ENCODE measurements around the gene RAD18. TPM values are rescaled to one million over a fixed set of nuclear protein-coding genes. Genes with fewer than 3 reads are reported as not detected.

Gene RAD18
- polyA plus RNA-seq, 3 donors = 1.9 to 6.9 (median 5.1) TPM

DNA sequence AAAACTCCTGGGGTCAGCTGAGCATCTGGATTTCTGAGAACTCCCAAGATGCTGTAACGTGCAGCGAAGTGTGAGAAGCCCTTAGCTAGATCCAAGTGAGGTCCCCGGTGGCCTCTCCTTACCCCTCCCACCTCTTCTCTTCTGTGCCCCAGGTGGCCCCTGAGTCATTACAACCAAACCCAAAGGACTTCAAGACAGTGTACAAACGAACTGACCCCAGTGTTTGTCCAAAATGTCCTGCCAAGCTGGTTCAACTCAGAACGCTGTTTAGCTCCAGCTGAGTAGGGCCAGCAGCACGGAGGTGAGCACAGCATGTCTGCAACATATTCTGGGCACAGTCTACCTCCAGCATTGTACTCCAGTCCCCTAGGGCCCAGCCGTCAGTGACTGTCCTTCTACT, 119.9 kb downstream of the RAD18 start:
- TF ChIP-seq, protein P1, sequence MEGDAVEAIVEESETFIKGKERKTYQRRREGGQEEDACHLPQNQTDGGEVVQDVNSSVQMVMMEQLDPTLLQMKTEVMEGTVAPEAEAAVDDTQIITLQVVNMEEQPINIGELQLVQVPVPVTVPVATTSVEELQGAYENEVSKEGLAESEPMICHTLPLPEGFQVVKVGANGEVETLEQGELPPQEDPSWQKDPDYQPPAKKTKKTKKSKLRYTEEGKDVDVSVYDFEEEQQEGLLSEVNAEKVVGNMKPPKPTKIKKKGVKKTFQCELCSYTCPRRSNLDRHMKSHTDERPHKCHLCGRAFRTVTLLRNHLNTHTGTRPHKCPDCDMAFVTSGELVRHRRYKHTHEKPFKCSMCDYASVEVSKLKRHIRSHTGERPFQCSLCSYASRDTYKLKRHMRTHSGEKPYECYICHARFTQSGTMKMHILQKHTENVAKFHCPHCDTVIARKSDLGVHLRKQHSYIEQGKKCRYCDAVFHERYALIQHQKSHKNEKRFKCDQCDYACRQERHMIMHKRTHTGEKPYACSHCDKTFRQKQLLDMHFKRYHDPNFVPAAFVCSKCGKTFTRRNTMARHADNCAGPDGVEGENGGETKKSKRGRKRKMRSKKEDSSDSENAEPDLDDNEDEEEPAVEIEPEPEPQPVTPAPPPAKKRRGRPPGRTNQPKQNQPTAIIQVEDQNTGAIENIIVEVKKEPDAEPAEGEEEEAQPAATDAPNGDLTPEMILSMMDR (IDR thresholded peaks at IDR 0.05) = no peak
- 95% methylated on average over 6 of the region's 7 CpGs for WGBS (ENCODE audit: insufficient coverage)
- H3K4me2 ChIP-seq (replicated peaks; ENCODE audit: extremely low read depth, low read length, poor library complexity, severe bottlenecking) = no peak overlapping the region
- intact Hi-C loops (cut with micrococcal nuclease) = no loop called here
- no peaks in the 10 kb centered on the region for H3K4me1 ChIP-seq (ENCODE audit: control insufficient read depth in 1 of 2, insufficient read depth in 2 of 2, low read length in 2 of 2)
- no peaks in the 10 kb centered on the region for H4K20me1 ChIP-seq (ENCODE audit: insufficient read depth, low read length)
- H3K27me3 Mint-ChIP-seq (ENCODE audit: low read depth in 3 of 3) = no peaks in the 10 kb centered on the region
- no peak overlapping the region for H3K4me3 ChIP-seq (replicated peaks in 1 of 3; ENCODE audit: low read depth in 2 of 3, low read length in 3 of 3)
- no peaks in the 10 kb centered on the region for H3K36me3 ChIP-seq (replicated peaks in 1 of 2; ENCODE audit: control insufficient read depth in 1 of 2, insufficient read depth in 2 of 2, low read length in 2 of 2)
- no peaks in the 10 kb centered on the region for H3K4me1 Mint-ChIP-seq
- no peak overlapping the region for H2AFZ ChIP-seq (ENCODE audit: insufficient read depth, low read depth, low read length, poor library complexity, severe bottlenecking)
- DNase-seq = no peak
- H3K9me3 Mint-ChIP-seq = no peaks in the 10 kb centered on the region
- no peak overlapping the region for H3K27ac Mint-ChIP-seq
- no peaks in the 10 kb centered on the region for H3K79me2 ChIP-seq (ENCODE audit: insufficient read depth, low read length)
- H3K27me3 ChIP-seq (ENCODE audit: control insufficient read depth in 2 of 2, insufficient read depth in 2 of 2, low read length in 2 of 2) = no peaks in the 10 kb centered on the region
- H3K36me3 Mint-ChIP-seq = no peaks in the 10 kb centered on the region
- no peak overlapping the region for H3K9ac ChIP-seq (ENCODE audit: insufficient read depth, low read length, poor library complexity, severe bottlenecking)
- H3K27ac ChIP-seq (ENCODE audit: low read depth in 1 of 2, low read length in 2 of 2) = no peak overlapping the region
- no peaks in the 10 kb centered on the region for H3K9me3 ChIP-seq (replicated peaks in 1 of 2; ENCODE audit: control insufficient read depth in 1 of 2, insufficient read depth in 1 of 2, low read length in 2 of 2)
- H3K4me3 Mint-ChIP-seq = no peak overlapping the region

DNA sequence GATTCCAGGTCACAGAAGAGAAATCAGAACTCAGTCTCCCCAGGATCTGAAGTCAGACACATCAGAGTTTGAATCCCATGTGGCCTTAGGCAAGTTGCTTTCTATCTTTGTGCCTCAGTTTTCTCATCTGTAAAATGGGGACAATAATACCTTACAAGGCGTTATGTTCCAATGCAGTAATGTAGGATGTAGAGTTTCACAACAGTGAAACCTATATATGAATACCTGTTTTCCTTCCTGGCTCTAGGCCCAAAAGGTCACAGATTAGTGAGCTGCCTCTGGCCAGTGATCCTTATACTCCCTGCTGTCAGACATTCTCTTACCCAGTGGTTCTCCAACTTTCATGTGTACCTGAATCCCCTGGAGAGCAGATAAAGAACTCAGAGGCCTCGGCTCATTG, 121.0 kb downstream of the RAD18 start:
- no peak overlapping the region for H3K4me3 ChIP-seq (replicated peaks in 1 of 3; ENCODE audit: low read depth in 2 of 3, low read length in 3 of 3)

More for the DNA sequence above, 121.0 kb downstream of the RAD18 start:
- no peaks in the 10 kb centered on the region for H3K27me3 ChIP-seq (ENCODE audit: control insufficient read depth in 2 of 2, insufficient read depth in 2 of 2, low read length in 2 of 2)
- Mint-ChIP-seq H3K4me1 (no peaks in the 10 kb centered on the region), H3K9me3 (no peaks in the 10 kb centered on the region), H3K27me3 (ENCODE audit: low read depth in 3 of 3) (no peaks in the 10 kb centered on the region), H3K36me3 (no peaks in the 10 kb centered on the region), H3K4me3 (no peak overlapping the region), H3K27ac (no peak overlapping the region)
- no peaks in the 10 kb centered on the region for H3K79me2 ChIP-seq (ENCODE audit: insufficient read depth, low read length)
- intact Hi-C loops (cut with micrococcal nuclease) = no loop called here
- H3K9ac ChIP-seq (ENCODE audit: insufficient read depth, low read length, poor library complexity, severe bottlenecking) = no peak overlapping the region
- H3K36me3 ChIP-seq (replicated peaks in 1 of 2; ENCODE audit: control insufficient read depth in 1 of 2, insufficient read depth in 2 of 2, low read length in 2 of 2) = no peaks in the 10 kb centered on the region
- no peak for DNase-seq
- no peaks in the 10 kb centered on the region for H4K20me1 ChIP-seq (ENCODE audit: insufficient read depth, low read length)
- no CpG with 5 or more reads among the region's 2 CpGs for WGBS (ENCODE audit: insufficient coverage)
- no peaks in the 10 kb centered on the region for H3K9me3 ChIP-seq (replicated peaks in 1 of 2; ENCODE audit: control insufficient read depth in 1 of 2, insufficient read depth in 1 of 2, low read length in 2 of 2)
- H3K27ac ChIP-seq (ENCODE audit: low read depth in 1 of 2, low read length in 2 of 2) = no peak overlapping the region
- no peak overlapping the region for H3K4me2 ChIP-seq (replicated peaks; ENCODE audit: extremely low read depth, low read length, poor library complexity, severe bottlenecking)
- TF ChIP-seq, protein P1 (IDR thresholded peaks at IDR 0.05) = no peak
- H3K4me1 ChIP-seq (ENCODE audit: control insufficient read depth in 1 of 2, insufficient read depth in 2 of 2, low read length in 2 of 2) = no peaks in the 10 kb centered on the region
- no peak overlapping the region for H2AFZ ChIP-seq (ENCODE audit: insufficient read depth, low read depth, low read length, poor library complexity, severe bottlenecking)

Data from CD14-positive monocyte (primary cell).